ENCODE results near the gene HNRNPDL. TPM values are rescaled to one million over a fixed set of nuclear protein-coding genes. Genes with fewer than 3 reads are reported as not detected.
"Not testable (repeated sequence)": the region's sequence is repeated elsewhere in the genome, so short reads cannot be mapped to it uniquely, and the experiment has no call there.

HNRNPDL gene
- total RNA-seq, 3 donors from 2014 or later (not counting 1 experiment from before 2014, with no cell fraction given) = 328 to 423 (median 371) TPM

GRCh38 chr4:82419451-82419850, 10.8 kb downstream of the HNRNPDL start:
- H3K9me3 Mint-ChIP-seq = no peaks in the 10 kb centered on the region

GRCh38 chr4:82415922-82416365, 14.3 kb downstream of the HNRNPDL start:
- Mint-ChIP-seq H3K4me1 (peaks cover 12 to 14% of the 10 kb centered on the region in 2 donors), H3K27ac (peak overlapping the region; percentile 18 to 36), H3K4me3 (no peak overlapping the region), H3K36me3 (no peaks in the 10 kb centered on the region), H3K27me3 (ENCODE audit: low read depth in 2 of 2) (peaks cover 0 to 8% of the 10 kb centered on the region in 2 donors), H3K9me3 (no peaks in the 10 kb centered on the region)
- H3K27me3 ChIP-seq (ENCODE audit: control insufficient read depth, insufficient read depth, low read length) = no peaks in the 10 kb centered on the region
- H3K4me3 ChIP-seq (ENCODE audit: low read length) = no peak overlapping the region
- TF ChIP-seq CTCF (IDR thresholded peaks at IDR 0.05) = no peak
- H3K27ac ChIP-seq (ENCODE audit: low read length) = no peak overlapping the region
- intact Hi-C loops (cut with micrococcal nuclease) = no loop called here
- DNase-seq = no peak
- WGBS (ENCODE audit: insufficient coverage) = 43% methylated on average over 12 of the region's 12 CpGs
- H3K9me3 ChIP-seq (ENCODE audit: control insufficient read depth, insufficient read depth, low read length) = no peaks in the 10 kb centered on the region
- H3K4me1 ChIP-seq (ENCODE audit: control insufficient read depth, insufficient read depth, low read length) = peaks cover 5% of the 10 kb centered on the region
- H3K36me3 ChIP-seq (ENCODE audit: control insufficient read depth, insufficient read depth, low read length) = no peaks in the 10 kb centered on the region
- peak; percentile 31 to 63 (median 37) for ATAC-seq

More at GRCh38 chr4:82419451-82419850, 10.8 kb downstream of the HNRNPDL start:
- Histone ChIP-seq H3K36me3 (ENCODE audit: control insufficient read depth, insufficient read depth, low read length) (peaks cover 24% of the 10 kb centered on the region), H3K4me1 (ENCODE audit: control insufficient read depth, insufficient read depth, low read length) (peaks cover 5% of the 10 kb centered on the region), H3K27ac (ENCODE audit: low read length) (no peak overlapping the region), H3K9me3 (ENCODE audit: control insufficient read depth, insufficient read depth, low read length) (no peaks in the 10 kb centered on the region), H3K4me3 (ENCODE audit: low read length) (no peak overlapping the region), H3K27me3 (ENCODE audit: control insufficient read depth, insufficient read depth, low read length) (no peaks in the 10 kb centered on the region)
- no peak for DNase-seq
- WGBS (ENCODE audit: insufficient coverage) = 30% methylated on average over 1 of the region's 3 CpGs
- intact Hi-C loops (cut with micrococcal nuclease) = no loop called here
- Mint-ChIP-seq H3K36me3 (peaks cover 7% of the 10 kb centered on the region), H3K27me3 (ENCODE audit: low read depth in 2 of 2) (peaks cover 0 to 6% of the 10 kb centered on the region in 2 donors), H3K27ac (peak overlapping the region in 1 of 2 donors; percentile 16), H3K4me3 (no peak overlapping the region), H3K4me1 (peaks cover 25 to 33% of the 10 kb centered on the region in 2 donors)
- ATAC-seq = no peak
- TF ChIP-seq CTCF (IDR thresholded peaks at IDR 0.05) = no peak

GRCh38 chr4:82415061-82415460, 15.2 kb downstream of the HNRNPDL start:
- H3K36me3 Mint-ChIP-seq; H3K27ac Mint-ChIP-seq; H3K27me3 ChIP-seq (ENCODE audit: control insufficient read depth, insufficient read depth, low read length); H3K9me3 ChIP-seq (ENCODE audit: control insufficient read depth, insufficient read depth, low read length); intact Hi-C loops (cut with micrococcal nuclease); H3K36me3 ChIP-seq (ENCODE audit: control insufficient read depth, insufficient read depth, low read length); H3K27ac ChIP-seq (ENCODE audit: low read length); H3K4me3 ChIP-seq (ENCODE audit: low read length); H3K4me1 ChIP-seq (ENCODE audit: control insufficient read depth, insufficient read depth, low read length); DNase-seq; ATAC-seq; H3K9me3 Mint-ChIP-seq; H3K4me3 Mint-ChIP-seq; H3K27me3 Mint-ChIP-seq (ENCODE audit: low read depth in 2 of 2): not testable (repeated sequence)
- WGBS (ENCODE audit: insufficient coverage) = 93% methylated on average over 11 of the region's 11 CpGs
- H3K4me1 Mint-ChIP-seq = peaks cover 12 to 14% of the 10 kb centered on the region in 2 donors

GRCh38 chr4:82403725-82404124, 26.5 kb downstream of the HNRNPDL start:
- Histone ChIP-seq H3K9me3 (ENCODE audit: control insufficient read depth, insufficient read depth, low read length) (no peaks in the 10 kb centered on the region), H3K27ac (ENCODE audit: low read length) (no peak overlapping the region), H3K27me3 (ENCODE audit: control insufficient read depth, insufficient read depth, low read length) (no peaks in the 10 kb centered on the region), H3K4me1 (ENCODE audit: control insufficient read depth, insufficient read depth, low read length) (no peaks in the 10 kb centered on the region), H3K4me3 (ENCODE audit: low read length) (no peak overlapping the region), H3K36me3 (ENCODE audit: control insufficient read depth, insufficient read depth, low read length) (no peaks in the 10 kb centered on the region)
- intact Hi-C loops (cut with micrococcal nuclease) = no loop called here
- ATAC-seq (no peak), DNase-seq (no peak)
- Mint-ChIP-seq H3K36me3 (no peaks in the 10 kb centered on the region), H3K27me3 (ENCODE audit: low read depth in 2 of 2) (peaks cover 9 to 11% of the 10 kb centered on the region in 2 donors), H3K4me3 (no peak overlapping the region), H3K4me1 (no peaks in the 10 kb centered on the region), H3K27ac (no peak overlapping the region), H3K9me3 (no peaks in the 10 kb centered on the region)
- WGBS (ENCODE audit: insufficient coverage) = no CpG with 5 or more reads among the region's 1 CpG
- TF ChIP-seq CTCF (IDR thresholded peaks at IDR 0.05) = no peak
